ENCODE measurements around the gene CD226. TPM values are rescaled to one million over a fixed set of nuclear protein-coding genes. Genes with fewer than 3 reads are reported as not detected.
"Not testable (repeated sequence)": the region's sequence is repeated elsewhere in the genome, so short reads cannot be mapped to it uniquely, and the experiment has no call there.

Gene CD226
- total RNA-seq (2014; rRNA removed; shearing (Covaris generic)): not detected in 2 replicates

DNA sequence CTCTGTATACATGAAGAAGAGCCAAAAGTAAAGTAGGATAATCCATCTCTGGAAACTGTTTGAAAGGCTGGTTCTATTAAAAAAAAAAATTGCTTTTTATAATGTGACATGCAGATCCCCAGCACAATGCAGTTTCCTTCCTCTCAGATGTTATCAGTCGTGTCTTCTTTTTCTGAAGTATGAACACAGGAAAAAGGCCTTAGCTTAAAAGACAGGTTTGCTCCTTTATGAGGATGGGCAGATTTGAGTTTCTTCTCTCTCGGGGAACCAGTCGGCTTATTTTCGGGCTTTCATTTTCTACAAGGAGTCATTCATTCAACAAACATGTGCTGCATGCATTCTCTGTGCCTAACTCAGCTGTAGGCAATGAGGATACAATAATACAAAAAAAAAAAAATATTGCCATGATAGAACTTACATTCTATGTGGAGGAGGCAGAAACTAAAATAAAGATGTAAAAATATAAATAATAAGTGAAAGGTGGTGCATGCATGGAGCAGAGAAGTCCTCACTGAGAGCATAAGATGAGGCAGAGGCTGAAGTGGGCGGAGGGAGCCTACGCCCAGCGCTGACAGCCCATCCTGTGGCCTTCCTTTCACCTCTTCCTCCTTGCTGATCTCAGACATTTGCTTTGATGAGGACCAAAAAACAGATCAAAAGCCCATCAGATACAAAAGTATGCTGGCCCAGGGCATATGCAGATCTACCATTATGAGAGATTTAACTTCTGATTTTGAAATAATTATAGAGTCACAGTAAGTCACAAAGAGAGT lies at the start of gene CD226:
Gene CD226 (minus strand): TSS at position 513 of the 773 bp plus-strand sequence. CDS start 467 bp downstream, at position 46.
- DNase-seq (ENCODE audit: low spot score): no peak

DNA sequence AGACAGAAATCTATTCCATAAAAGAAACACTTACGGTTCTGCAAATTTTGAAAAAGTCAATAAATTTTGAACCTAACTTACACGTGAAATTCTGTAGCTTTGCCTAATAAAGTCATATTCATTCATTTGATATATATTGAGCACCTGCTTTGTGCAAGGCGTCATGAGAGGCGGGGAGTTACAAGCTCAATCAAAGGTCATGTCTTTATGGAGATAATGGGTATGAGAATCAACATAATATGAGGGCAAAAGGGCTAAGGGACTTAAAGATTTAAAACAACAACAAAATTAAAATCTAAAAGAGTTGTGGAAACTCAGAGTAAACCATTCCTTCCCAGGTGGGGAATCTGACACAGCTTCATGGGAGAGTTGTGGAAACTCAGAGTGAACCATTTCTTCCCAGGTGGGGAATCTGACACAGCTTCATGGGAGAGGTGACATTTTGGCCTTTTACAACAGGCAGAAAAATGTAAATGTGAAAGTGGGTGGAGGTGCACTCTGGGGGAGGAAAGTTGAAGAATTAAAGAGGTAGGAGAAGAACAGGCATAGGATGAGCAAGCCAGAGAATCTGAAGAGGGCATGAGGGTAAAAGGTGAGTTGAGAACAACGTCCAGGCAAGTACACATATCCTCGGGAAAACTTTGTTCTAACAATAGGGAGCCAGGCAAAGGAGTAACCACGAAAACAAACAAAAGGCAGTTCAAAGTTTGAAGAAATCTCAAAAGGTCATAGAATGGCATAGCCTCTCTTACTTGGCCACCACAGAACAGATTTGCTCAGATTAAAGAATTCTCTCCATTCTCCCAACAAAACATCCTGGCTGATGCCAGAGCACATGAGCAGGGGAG lies 49.5 kb upstream of the CD226 start:
- DNase-seq (ENCODE audit: low spot score): peak; percentile 1

DNA sequence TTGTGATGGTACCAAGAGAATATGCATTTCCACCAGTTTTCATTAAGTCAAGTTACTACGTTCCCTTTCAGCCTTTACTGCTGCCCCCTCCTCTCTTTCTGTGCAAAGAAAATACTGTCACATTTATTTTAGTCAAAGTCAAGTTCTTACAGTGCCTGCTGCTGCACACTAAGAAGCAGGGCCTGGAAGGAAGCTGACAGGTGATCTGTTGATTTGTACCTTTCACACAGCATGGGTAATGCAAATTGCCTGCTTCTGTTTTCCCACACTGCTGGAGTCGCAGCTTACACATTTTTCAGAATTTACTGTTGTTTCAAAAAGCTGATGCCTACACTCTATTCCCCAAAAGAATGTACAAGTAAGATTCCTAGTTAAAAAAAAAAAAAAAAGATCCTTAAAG lies 48.7 kb upstream of the CD226 start:
- DNase-seq (ENCODE audit: low spot score): no peak

GRCh38 chr18:69995774-69996173 lies 48.1 kb upstream of the CD226 start:
- no peak for DNase-seq (ENCODE audit: low spot score)

- DNase-seq (ENCODE audit: low spot score): no peak
Measured at GRCh38 chr18:69992776-69993175, 45.1 kb upstream of the CD226 start.

- no peak for DNase-seq (ENCODE audit: low spot score)
Measured at GRCh38 chr18:69987870-69988269, 40.2 kb upstream of the CD226 start.

DNA sequence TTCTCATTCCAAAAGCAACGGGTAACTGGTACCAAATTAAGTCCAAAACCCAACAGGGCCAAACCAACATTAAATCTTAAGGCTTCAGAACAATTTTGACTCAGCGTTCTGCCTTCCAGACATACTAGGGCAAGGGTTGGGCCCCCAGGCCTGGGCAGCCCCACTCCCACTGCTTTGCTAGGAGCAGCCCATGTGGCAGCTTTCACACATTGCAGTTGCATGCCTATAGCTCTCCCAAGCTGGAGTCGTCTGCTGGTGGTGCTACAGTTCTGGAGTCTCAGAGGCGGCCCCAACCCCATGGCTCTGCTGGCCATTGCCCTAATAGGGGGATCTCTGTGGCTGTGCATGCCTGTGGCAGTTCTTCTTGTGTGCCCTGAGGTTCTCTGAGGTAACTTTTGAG lies 37.6 kb upstream of the CD226 start:
- DNase-seq (ENCODE audit: low spot score): no peak

DNA sequence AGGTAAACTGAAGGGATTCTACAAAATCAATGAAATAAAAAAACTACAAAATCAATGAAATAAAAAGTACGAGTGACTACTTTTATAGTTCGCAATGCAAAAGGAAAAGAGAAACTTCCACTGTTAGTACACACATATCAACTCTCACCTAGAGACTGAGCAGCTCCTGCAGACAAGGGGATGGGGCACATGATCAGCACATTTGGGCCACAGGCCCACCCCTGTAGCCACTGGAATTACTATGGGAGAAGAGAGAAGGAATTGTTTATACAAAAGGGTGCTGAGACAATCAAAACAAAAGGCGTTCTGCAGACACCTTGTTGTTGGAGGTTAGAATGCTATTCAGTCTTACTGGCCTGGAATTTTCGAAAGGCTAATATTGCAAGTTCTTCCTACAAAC lies 34.7 kb upstream of the CD226 start:
- no peak for DNase-seq (ENCODE audit: low spot score)

GRCh38 chr18:69981948-69982347 lies 34.3 kb upstream of the CD226 start:
- no peak for DNase-seq (ENCODE audit: low spot score)

DNA sequence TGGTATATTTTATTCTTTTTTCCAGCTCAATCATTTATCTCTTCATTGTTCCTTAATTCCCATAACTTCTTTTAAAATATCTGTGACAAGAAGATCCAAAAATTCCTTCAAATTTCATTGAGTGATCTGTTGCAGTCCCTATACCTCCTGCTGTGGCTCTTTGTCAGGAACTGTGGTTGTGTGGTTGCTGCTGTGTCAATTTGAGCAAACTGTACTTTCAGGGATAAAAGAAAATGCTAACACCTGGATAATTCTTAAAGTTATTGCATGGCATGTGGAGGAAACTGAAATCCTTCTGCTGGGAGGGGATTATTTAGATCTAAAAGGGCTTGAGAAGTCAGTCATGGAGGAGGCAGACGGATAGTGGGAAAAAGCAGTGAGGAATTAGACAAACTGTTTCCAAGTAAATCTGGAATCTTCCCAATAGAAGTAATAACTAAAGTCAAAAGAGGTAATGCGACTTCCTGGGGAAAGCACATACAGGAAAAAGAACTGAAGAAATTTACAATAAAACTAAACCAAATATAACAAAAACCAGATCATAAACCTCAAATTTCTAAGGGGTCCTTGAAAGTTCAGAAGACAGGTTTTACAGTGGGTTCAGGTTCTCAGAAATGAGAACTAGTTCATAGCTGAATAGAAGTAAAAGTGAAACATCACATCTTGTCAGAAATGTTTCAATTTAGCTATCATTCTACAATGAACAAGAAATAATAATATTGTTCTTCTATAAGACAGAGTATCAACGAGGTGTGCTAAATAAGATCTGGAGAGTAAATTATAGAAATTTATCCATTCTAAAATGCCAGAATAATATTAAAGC lies 33.5 kb upstream of the CD226 start:
- no peak for DNase-seq (ENCODE audit: low spot score)

DNA sequence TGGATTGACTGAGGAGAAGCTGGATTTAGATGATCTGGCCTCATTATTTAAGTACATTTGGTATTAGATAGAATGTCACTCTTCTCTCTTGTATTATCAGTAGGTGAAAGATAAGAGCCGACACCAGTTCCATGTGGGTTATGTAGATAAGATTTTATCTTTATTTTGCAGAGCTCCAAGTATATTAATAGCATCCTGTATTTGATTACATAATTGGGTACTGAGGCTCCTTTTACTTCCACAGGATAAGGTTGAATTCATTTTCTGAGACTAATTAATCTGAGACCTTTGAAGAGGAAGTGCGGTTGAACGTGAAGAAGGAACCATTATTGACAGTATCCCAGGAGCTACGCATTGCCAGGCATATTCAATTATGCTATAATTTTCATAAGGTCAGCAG lies 32.8 kb upstream of the CD226 start:
- no peak for DNase-seq (ENCODE audit: low spot score)

DNA sequence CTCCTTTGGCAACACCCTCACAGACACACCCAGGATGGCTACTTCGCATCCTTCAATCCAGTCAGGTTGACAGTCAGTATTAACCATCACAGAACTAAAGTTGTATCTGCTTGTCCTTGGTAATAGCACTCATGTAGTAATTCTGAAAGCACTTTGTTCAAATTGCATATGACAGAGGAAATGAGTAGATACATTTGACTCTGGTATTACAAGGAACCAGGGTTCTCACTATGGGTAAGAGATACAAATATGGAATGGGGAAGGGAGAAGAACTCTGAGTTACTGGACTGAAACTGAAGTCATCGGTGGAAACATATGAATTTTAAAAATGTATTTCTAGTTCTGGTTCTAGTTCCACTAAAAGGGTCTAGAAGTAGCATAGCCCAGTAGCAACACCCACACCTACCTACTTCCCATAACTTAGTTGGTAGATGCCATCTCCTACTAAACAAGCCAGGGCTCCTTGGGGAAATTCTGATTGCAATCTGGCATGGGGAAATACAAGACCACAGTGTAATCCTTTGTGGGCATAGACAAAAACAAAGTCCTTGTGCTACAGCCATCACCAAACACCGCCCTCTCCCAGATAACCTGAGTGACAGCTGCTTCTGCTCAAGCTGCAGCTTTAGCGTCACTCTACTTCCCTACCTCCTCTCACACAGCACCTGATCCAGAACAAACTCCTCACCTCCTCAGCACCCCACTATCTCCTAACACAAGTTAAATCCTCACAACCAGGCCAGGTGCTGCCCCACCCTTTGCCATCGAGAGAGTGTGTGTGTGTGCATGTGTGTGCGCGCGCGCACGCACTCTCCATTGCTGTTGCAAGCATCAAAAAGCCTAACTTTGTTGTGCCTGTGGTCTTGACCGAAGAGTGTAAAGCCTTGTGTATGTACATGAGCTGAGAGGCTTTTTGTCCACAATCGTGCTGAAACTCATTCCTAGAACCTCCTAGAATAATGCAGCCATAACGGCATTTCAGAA lies 31.4 kb upstream of the CD226 start:
- DNase-seq (ENCODE audit: low spot score): no peak

DNA sequence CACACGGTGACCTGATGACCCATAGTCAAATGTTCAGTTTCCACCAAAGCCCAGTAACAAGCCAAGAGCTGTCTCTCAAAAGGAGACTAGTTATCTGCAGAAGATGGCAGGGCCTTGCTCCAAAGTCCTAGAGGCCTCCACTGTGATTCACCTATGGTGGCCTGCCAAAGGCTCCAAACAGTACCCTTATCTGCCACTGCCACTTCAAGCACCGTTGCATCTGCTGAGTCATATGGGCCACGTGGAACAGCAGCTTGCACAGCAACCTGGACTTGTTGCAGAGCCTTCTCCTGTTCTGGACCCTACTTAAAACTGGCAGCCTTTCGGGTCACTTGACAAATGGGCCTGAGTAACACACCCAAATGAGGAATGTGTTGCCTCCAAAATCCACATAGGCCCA lies 27.6 kb upstream of the CD226 start:
- not testable (repeated sequence) for DNase-seq (ENCODE audit: low spot score)

GRCh38 chr18:69974365-69974764 lies 26.7 kb upstream of the CD226 start:
- no peak for DNase-seq (ENCODE audit: low spot score)

- no peak for DNase-seq (ENCODE audit: low spot score)
Measured at GRCh38 chr18:69969491-69969890, 21.8 kb upstream of the CD226 start.

DNA sequence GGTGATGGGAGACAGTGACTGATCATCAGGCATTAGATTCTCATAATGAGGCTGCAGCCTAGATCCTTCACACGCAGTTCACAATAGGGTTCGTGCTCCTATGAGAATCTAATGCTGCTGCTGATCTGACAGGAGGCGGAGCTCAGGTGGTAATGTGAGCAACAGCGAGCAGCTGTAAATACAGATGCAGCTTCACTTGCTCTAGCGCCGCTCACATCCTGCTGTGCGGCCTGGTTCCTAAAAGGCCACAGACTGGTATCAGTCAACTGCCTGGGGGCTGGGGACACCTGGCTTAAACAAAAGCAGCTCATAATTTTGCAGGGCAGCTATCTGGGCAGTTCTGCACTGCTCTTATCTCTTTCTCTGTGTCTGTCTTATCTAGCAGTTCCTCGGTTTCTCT lies 20.4 kb upstream of the CD226 start:
- no peak for DNase-seq (ENCODE audit: low spot score)

- no peak for DNase-seq (ENCODE audit: low spot score)
Measured at GRCh38 chr18:69963196-69963595, 15.5 kb upstream of the CD226 start.

DNA sequence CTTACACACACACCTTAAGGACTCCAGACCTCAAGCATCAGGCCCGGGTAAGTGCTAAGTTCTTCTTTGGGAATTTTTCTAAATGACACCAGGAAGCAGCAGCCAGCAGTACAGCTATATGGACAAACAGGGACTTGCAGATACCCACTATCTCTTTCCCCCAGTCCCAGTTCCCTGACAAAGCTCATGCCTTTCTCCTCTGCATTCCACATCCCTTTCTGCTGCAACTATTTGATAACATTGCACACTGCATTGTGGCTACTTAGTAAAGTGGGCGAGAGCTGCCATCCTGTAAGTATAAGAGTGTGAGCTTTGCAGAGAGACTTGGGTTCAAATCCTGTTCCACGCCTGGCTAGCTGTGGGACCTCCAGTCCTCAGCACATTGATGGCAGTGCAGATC lies 14.0 kb upstream of the CD226 start:
- DNase-seq (ENCODE audit: low spot score): no peak

- no peak for DNase-seq (ENCODE audit: low spot score)
Measured at GRCh38 chr18:69958422-69958821, 10.7 kb upstream of the CD226 start.

DNA sequence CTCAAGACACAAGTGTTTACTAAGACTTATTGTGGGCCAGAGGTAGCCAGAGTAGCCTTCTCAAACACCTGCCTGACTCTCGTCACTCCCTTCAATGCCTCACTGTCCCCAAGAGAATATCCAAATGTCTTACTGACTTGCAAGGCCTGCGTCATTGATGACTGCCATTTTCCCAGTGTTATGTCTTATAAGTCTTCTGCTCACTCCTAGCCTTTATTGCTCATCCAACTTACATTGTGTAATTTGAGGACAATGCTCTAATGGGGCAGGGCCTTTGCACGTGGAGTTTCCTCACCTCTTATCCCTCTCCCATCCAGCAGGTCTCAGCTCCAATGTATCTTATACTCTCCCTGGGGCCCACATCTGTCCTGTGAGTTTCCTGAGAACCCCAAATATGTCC lies 10.1 kb upstream of the CD226 start:
- no peak for DNase-seq (ENCODE audit: low spot score)

Measured in HT-29 (cell line).